Stimulated activated naive B cell treated with anti-CD40 and anti-IgM and Interleukin-4, amounts not matched to agents 10 μg/mL and 1 μg/mL and 100 μg/mL, for 72 hours (primary cell): Measurements from ENCODE around the gene MEX3D.
A peak's percentile ranks its signal among the peaks of the same experiment; 100 is the strongest.
"Not testable (repeated sequence)": the region's sequence is repeated elsewhere in the genome, so short reads cannot be mapped to it uniquely, and the experiment has no call there.

Experiments
- ATAC-seq, 2 donors: fragments of 150-1000 bp; cut with Tn5 transposase; replicated peaks; 2 replicates each; pipeline ENCODE4 v1.10.0; 2021; ENCODE audit warnings: moderate library complexity in 1 of 2
- DNase-seq: peaks from one replicate; pipeline ENCODE4 v3.0.0; 2021
- H3K27ac Mint-ChIP-seq: one replicate; pipeline ENCODE4 v1.8.0; 2022; ENCODE audit warnings: mild to moderate bottlenecking, mixed read lengths
- H3K27me3 Mint-ChIP-seq, 2 donors: one replicate each; pipeline ENCODE4 v1.8.0; 2022; ENCODE audit warnings: mixed read lengths in 2 of 2
- H3K36me3 Mint-ChIP-seq, 2 donors: one replicate each; pipeline ENCODE4 v1.8.0; 2022; ENCODE audit warnings: mixed read lengths in 2 of 2, mild to moderate bottlenecking in 1 of 2
- H3K4me1 Mint-ChIP-seq, 2 donors: one replicate each; pipeline ENCODE4 v1.8.0; 2022; ENCODE audit warnings: mixed read lengths in 2 of 2, mild to moderate bottlenecking in 1 of 2
- H3K4me3 Mint-ChIP-seq, 2 donors: one replicate each; pipeline ENCODE4 v1.8.0; 2022; ENCODE audit warnings: mild to moderate bottlenecking in 2 of 2, mixed read lengths in 2 of 2, moderate library complexity in 1 of 2
- H3K9me3 Mint-ChIP-seq, 2 donors: one replicate each; pipeline ENCODE4 v1.8.0; 2022; ENCODE audit warnings: mixed read lengths in 2 of 2, mild to moderate bottlenecking in 1 of 2

MEX3D gene

GRCh38 chr19:1519802-1520201 is 48.3 kb downstream of the MEX3D start:
- not testable (repeated sequence) for H3K36me3 Mint-ChIP-seq, H3K9me3 Mint-ChIP-seq, H3K27ac Mint-ChIP-seq

GRCh38 chr19:1518471-1518870 is 49.7 kb downstream of the MEX3D start:
- DNase-seq (no peak), ATAC-seq (no peak)
- H3K27me3 Mint-ChIP-seq: peaks cover 49 to 67% of the 10 kb centered on the region in 2 donors
- H3K36me3 Mint-ChIP-seq: no peaks in the 10 kb centered on the region
- H3K4me1 Mint-ChIP-seq: peaks cover 0 to 4% of the 10 kb centered on the region in 2 donors
- H3K9me3 Mint-ChIP-seq: peaks cover 0 to 2% of the 10 kb centered on the region in 2 donors
- no peak overlapping the region for H3K27ac Mint-ChIP-seq
- H3K4me3 Mint-ChIP-seq: no peak overlapping the region

More at GRCh38 chr19:1519802-1520201, 48.3 kb downstream of the MEX3D start:
- H3K4me1 Mint-ChIP-seq, ATAC-seq, DNase-seq, H3K4me3 Mint-ChIP-seq: not testable (repeated sequence)
- peaks cover 50 to 64% of the 10 kb centered on the region in 2 donors for H3K27me3 Mint-ChIP-seq

- ATAC-seq (no peak), DNase-seq (no peak)
- Mint-ChIP-seq H3K27me3 (peaks cover 46 to 63% of the 10 kb centered on the region in 2 donors), H3K4me3 (no peak overlapping the region), H3K27ac (no peak overlapping the region), H3K9me3 (peaks cover 0 to 2% of the 10 kb centered on the region in 2 donors), H3K36me3 (no peaks in the 10 kb centered on the region), H3K4me1 (peaks cover 0 to 3% of the 10 kb centered on the region in 2 donors)
Measured at GRCh38 chr19:1516395-1516753, 51.8 kb downstream of the MEX3D start.

GRCh38 chr19:1514986-1515721 is 53.0 kb downstream of the MEX3D start:
- Mint-ChIP-seq H3K27ac (no peak overlapping the region), H3K4me1 (peaks cover 0 to 3% of the 10 kb centered on the region in 2 donors), H3K9me3 (peaks cover 0 to 2% of the 10 kb centered on the region in 2 donors), H3K27me3 (peaks cover 56 to 70% of the 10 kb centered on the region in 2 donors), H3K4me3 (no peak overlapping the region), H3K36me3 (no peaks in the 10 kb centered on the region)
- DNase-seq: no peak
- no peak for ATAC-seq

GRCh38 chr19:1514295-1514661 is 53.8 kb downstream of the MEX3D start:
- no peak overlapping the region for H3K4me3 Mint-ChIP-seq
- ATAC-seq: no peak
- H3K4me1 Mint-ChIP-seq: peaks cover 0 to 3% of the 10 kb centered on the region in 2 donors
- H3K9me3 Mint-ChIP-seq: peaks cover 0 to 2% of the 10 kb centered on the region in 2 donors
- DNase-seq: no peak
- H3K27me3 Mint-ChIP-seq: peaks cover 62 to 79% of the 10 kb centered on the region in 2 donors
- H3K27ac Mint-ChIP-seq: no peak overlapping the region
- H3K36me3 Mint-ChIP-seq: no peaks in the 10 kb centered on the region

- Mint-ChIP-seq H3K36me3 (no peaks in the 10 kb centered on the region), H3K4me1 (peaks cover 0 to 3% of the 10 kb centered on the region in 2 donors), H3K27ac (no peak overlapping the region), H3K4me3 (peak overlapping the region; percentile 32 to 39), H3K27me3 (peaks cover 57 to 81% of the 10 kb centered on the region in 2 donors), H3K9me3 (peaks cover 0 to 2% of the 10 kb centered on the region in 2 donors)
- DNase-seq: no peak
- peak; percentile 50 to 52 for ATAC-seq
Measured at GRCh38 chr19:1513499-1514294, 54.4 kb downstream of the MEX3D start.

- Mint-ChIP-seq H3K36me3 (peaks cover 1% of the 10 kb centered on the region in 2 donors), H3K4me3 (peak within 1 kb of the TSS; percentile 63 to 72), H3K4me1 (peaks cover 4 to 5% of the 10 kb centered on the region in 2 donors), H3K9me3 (peaks cover 0 to 3% of the 10 kb centered on the region in 2 donors), H3K27ac (peak within 1 kb of the TSS; percentile 60), H3K27me3 (peaks cover 53 to 80% of the 10 kb centered on the region in 2 donors)
- DNase-seq (no peak), ATAC-seq (peak; percentile 82)
Measured at GRCh38 chr19:1512671-1513498, 55.2 kb downstream of the MEX3D start, which contains the start of gene ADAMTSL5. ADAMTSL5 (minus strand) TSS chr19:1513019; CDS start chr19:1510943, 2,076 bp downstream.

- Mint-ChIP-seq H3K27me3 (peaks cover 48 to 85% of the 10 kb centered on the region in 2 donors), H3K36me3 (peaks cover 3 to 4% of the 10 kb centered on the region in 2 donors), H3K9me3 (peaks cover 0 to 5% of the 10 kb centered on the region in 2 donors), H3K4me3 (no peak overlapping the region), H3K4me1 (peaks cover 8 to 10% of the 10 kb centered on the region in 2 donors), H3K27ac (no peak overlapping the region)
- DNase-seq (no peak), ATAC-seq (no peak)
Measured at GRCh38 chr19:1511318-1512317, 56.5 kb downstream of the MEX3D start.

- no peak for ATAC-seq
Measured at GRCh38 chr19:1510807-1511206, 57.3 kb downstream of the MEX3D start.

GRCh38 chr19:1510442-1510806 is 57.7 kb downstream of the MEX3D start:
- Mint-ChIP-seq H3K27ac (no peak overlapping the region), H3K4me1 (peaks cover 8 to 13% of the 10 kb centered on the region in 2 donors), H3K27me3 (peaks cover 51 to 86% of the 10 kb centered on the region in 2 donors), H3K36me3 (peaks cover 4 to 5% of the 10 kb centered on the region in 2 donors), H3K4me3 (no peak overlapping the region), H3K9me3 (peaks cover 4 to 6% of the 10 kb centered on the region in 2 donors)
- ATAC-seq (no peak), DNase-seq (no peak)

More at GRCh38 chr19:1510807-1511206, 57.3 kb downstream of the MEX3D start:
- H3K4me3 Mint-ChIP-seq: no peak overlapping the region
- peaks cover 8 to 13% of the 10 kb centered on the region in 2 donors for H3K4me1 Mint-ChIP-seq
- peaks cover 47 to 86% of the 10 kb centered on the region in 2 donors for H3K27me3 Mint-ChIP-seq
- DNase-seq: no peak
- H3K27ac Mint-ChIP-seq: no peak overlapping the region
- peaks cover 4 to 5% of the 10 kb centered on the region in 2 donors for H3K36me3 Mint-ChIP-seq
- H3K9me3 Mint-ChIP-seq: peaks cover 4% of the 10 kb centered on the region in 2 donors

GRCh38 chr19:1509602-1510441 is 58.3 kb downstream of the MEX3D start:
- peaks cover 4 to 5% of the 10 kb centered on the region in 2 donors for H3K36me3 Mint-ChIP-seq
- peaks cover 8 to 13% of the 10 kb centered on the region in 2 donors for H3K4me1 Mint-ChIP-seq
- peaks cover 4 to 7% of the 10 kb centered on the region in 2 donors for H3K9me3 Mint-ChIP-seq
- no peak overlapping the region for H3K27ac Mint-ChIP-seq
- peaks cover 53 to 86% of the 10 kb centered on the region in 2 donors for H3K27me3 Mint-ChIP-seq
- no peak overlapping the region for H3K4me3 Mint-ChIP-seq
- DNase-seq (no peak), ATAC-seq (no peak)

- Mint-ChIP-seq H3K27ac (no peak overlapping the region), H3K27me3 (peaks cover 58 to 88% of the 10 kb centered on the region in 2 donors)
Measured at GRCh38 chr19:1508507-1508856, 59.6 kb downstream of the MEX3D start.

More at GRCh38 chr19:1508507-1508856, 59.6 kb downstream of the MEX3D start:
- ATAC-seq: no peak
- Mint-ChIP-seq H3K4me1 (peaks cover 10 to 11% of the 10 kb centered on the region in 2 donors), H3K9me3 (peaks cover 4 to 7% of the 10 kb centered on the region in 2 donors), H3K4me3 (peak overlapping the region in 1 of 2 donors; percentile 95), H3K36me3 (peaks cover 4 to 5% of the 10 kb centered on the region in 2 donors)
- no peak for DNase-seq
